Bone marrow (tissue), 2 donors: ENCODE data around the gene SLC5A5.
A peak's percentile ranks its signal among the peaks of the same experiment; 100 is the strongest.
"Not testable (repeated sequence)": the region's sequence is repeated elsewhere in the genome, so short reads cannot be mapped to it uniquely, and the experiment has no call there.

Experiments
- DNase-seq, 2 donors: peaks; one replicate each; lab custom pipeline; 2025; lab: John Stamatoyannopoulos, UW

SLC5A5 gene

GRCh38 chr19:17919122-17919521, 47.4 kb downstream of the SLC5A5 start:
- not testable (repeated sequence) for DNase-seq

GRCh38 chr19:17920527-17920926, 48.8 kb downstream of the SLC5A5 start:
- no peak for DNase-seq

GRCh38 chr19:17922138-17922537, 50.4 kb downstream of the SLC5A5 start:
- DNase-seq: no peak

GRCh38 chr19:17926044-17926443, 54.3 kb downstream of the SLC5A5 start:
- DNase-seq: no peak

DNA sequence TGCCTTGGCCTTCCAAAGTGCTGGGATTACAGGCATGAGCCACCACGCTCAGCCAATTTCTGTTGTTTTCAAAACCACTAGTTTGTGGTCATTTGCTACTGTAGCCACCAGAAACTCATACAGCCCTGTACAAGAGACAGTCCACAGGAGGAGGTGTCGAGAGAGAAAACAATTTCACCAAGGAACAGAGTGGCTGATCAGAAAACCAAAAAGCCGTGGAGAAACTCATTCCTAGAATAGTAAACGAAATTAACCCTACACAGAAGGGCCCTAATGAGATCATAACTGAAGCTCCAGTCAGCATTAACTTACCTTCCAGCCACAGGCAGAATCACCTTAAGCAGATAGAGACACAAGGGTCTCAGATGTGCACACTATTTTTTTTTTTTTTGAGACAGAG, 57.3 kb downstream of the SLC5A5 start:
- DNase-seq: no peak

- DNase-seq: no peak
Measured at GRCh38 chr19:17931532-17932191, 59.9 kb downstream of the SLC5A5 start.

DNA sequence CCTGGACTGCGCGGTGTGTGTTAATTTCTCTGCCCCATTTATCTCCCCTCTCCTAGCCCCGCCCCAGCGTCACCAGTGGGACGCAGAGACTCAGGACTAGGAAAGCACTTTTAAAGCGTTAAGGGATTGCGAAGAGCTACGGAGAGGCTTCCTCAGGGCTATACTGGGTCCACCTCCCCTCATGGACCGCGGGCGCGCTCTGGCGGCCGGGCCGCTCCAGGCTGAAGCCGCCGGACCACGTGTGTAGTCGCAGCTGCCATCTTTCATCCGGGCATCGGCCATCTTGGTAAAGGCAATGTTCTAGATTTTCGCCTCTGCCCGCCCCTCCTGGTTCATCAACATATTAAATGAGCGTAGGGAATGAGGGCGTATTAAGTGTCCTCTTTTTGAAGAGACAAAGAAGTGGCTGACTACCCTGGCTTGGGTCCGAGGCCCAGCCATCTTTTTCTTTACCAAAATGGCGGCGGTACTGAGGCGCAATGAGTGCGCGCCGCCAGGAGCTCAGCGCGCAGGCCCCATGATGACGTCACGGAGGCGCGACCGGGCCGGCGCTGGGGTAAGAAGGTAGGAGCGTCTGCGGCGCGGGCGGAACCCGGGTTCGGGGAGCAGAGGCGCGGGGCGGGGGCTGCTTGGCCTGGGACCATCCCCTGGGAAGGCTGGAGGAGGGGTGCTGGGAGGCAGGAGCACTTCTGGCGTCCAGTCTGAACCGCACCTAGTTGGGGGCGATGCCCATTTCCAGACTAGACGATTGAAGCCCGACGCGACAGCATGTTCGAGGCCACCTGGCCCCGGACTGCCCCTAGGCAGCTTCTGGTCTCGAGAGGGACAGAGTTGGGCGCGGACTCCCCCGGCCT, 61.0 kb downstream of the SLC5A5 start, which contains the start of gene CCDC124:
Gene CCDC124 (plus strand): TSS at position 531 of the 854 bp plus-strand sequence. CDS start 3,406 bp downstream, outside the sequence.
- peak; percentile 84 to 99 for DNase-seq

- no peak for DNase-seq
Measured at GRCh38 chr19:17933414-17934129, 61.8 kb downstream of the SLC5A5 start.

DNA sequence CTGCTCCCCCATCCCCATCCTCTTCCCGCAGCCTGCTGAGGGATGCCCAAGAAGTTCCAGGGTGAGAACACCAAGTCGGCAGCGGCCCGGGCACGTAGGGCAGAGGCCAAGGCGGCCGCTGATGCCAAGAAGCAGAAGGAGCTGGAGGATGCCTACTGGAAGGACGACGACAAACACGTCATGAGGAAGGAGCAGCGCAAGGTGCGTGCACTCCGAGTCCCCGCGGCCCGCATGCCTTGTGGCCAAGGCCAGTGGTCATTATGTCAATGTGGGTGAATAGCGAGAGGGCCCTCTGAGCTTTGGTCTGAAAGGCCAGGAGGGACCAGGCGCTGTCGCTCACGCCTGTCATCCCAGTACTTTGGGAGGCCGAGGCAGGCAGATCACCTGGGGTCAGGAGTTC, 64.6 kb downstream of the SLC5A5 start:
- no peak for DNase-seq

DNA sequence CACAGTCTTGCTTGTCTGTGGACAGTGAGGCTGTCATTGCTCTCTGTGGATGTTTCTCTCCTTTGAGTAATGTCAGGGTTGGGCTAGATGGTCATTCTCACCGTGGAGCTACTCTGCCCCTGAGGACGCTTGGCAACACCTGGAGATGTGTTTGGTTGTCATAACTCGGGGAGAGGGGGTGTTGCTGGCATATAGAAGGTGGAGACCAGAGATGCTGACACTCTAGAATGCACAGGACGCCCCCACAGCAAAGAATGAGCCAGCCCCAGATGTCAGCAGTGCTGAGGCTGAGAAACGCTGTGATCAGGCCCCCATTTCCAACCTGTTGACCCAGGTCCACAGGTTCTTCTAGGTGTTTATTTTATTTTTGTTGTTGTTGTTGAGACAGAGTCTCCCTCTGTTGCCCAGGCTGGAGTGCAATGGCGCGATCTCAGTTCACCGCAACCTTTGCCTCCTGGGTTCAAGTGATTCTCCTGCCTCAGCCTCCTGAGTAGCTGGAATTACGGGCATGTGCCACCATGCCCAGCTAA, 65.7 kb downstream of the SLC5A5 start:
- no peak for DNase-seq

- peak; percentile 64 to 70 for DNase-seq
Measured at GRCh38 chr19:17938092-17938845, 66.5 kb downstream of the SLC5A5 start.

GRCh38 chr19:17942181-17942580, 70.4 kb downstream of the SLC5A5 start:
- no peak for DNase-seq

- no peak for DNase-seq
Measured at GRCh38 chr19:17942582-17943273, 71.0 kb downstream of the SLC5A5 start.

DNA sequence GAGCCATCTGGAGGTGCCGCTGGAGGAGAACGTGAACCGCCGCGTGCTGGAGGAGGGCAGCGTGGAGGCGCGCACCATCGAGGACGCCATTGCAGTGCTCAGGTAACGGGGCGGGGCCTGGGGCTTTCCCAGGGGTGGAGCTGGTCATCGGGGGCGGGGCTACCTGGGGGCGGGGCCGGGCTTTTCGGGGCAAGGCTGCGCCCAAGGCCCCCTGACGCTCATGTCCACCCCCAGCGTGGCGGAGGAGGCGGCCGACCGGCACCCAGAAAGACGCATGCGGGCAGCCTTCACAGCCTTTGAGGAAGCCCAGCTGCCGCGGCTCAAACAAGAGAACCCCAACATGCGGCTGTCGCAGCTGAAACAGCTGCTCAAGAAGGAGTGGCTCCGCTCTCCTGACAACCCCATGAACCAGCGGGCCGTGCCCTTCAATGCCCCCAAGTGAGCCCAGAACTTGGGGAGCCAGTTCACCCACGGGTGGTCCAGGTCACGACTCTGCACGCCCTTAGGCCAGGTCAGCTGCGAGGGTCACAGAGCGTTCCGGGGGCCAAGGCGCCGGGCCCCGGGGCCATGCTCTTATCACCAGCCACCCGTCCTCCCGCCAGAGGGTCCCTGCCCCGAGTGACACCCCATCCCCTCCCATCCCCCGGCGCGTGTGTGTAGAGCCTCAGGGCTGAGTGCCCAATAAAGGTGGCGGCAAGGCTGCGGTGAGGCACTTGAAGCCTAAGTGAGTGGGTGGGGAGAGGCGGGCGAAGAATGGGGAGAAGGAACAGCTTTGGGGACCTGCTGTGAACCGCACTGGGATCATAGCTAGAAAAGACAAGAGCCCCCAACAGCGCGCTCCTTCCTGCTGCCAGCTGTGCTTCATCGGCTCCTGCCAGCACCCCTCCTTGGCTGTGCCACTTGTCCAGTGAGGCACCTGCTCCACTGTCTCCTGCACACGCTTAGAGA, 71.8 kb downstream of the SLC5A5 start:
- DNase-seq: no peak

DNA sequence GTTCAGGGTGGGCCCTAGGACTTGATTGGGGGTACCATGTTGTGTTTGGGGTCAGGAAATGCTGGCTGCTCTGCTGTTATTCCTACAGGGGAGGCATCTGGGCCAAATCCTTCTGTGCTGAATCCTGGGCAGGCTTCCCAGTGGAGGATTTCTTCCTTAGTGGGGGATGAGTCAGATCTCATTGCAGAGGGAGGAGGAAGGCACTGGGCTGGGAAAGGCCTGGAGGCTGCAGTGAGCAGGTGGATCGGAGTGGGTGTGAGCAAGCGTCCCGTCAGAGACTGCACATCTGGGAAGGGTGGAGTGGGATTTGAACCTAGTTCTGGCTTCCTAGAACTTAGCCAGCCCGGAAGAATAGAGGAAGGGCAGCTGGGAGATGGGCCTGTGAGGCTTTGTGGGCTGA, 72.6 kb downstream of the SLC5A5 start:
- DNase-seq: no peak
